ENCODE data around the gene BCL7A.

BCL7A gene

DNA sequence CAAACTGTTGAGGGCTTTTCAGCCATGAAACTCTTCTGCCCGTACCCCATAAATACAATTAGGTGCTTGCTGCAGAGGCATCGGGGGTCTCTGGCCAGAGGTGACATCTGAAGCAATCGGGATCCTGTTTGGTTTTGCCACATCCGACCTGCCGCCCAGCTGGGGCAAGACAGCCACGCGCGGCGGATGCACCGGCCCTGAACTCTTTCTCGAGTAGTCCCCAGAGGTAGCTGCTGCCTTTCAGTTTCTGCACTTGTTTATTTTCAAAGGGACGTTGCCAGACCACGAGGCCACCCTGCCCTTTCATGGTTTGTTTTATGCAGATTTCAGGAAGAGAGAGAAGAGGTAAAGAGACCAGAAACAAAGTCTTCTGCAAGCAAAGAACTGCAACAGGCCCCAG is 46.3 kb downstream of the BCL7A start:
- H3K4me3 ChIP-seq (ENCODE audit: low read depth, low read length): no peak overlapping the region
- TF ChIP-seq, protein P1, sequence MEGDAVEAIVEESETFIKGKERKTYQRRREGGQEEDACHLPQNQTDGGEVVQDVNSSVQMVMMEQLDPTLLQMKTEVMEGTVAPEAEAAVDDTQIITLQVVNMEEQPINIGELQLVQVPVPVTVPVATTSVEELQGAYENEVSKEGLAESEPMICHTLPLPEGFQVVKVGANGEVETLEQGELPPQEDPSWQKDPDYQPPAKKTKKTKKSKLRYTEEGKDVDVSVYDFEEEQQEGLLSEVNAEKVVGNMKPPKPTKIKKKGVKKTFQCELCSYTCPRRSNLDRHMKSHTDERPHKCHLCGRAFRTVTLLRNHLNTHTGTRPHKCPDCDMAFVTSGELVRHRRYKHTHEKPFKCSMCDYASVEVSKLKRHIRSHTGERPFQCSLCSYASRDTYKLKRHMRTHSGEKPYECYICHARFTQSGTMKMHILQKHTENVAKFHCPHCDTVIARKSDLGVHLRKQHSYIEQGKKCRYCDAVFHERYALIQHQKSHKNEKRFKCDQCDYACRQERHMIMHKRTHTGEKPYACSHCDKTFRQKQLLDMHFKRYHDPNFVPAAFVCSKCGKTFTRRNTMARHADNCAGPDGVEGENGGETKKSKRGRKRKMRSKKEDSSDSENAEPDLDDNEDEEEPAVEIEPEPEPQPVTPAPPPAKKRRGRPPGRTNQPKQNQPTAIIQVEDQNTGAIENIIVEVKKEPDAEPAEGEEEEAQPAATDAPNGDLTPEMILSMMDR (IDR thresholded peaks at IDR 0.05; ENCODE audit: control insufficient read depth, extremely low read depth, insufficient read depth): no peak
- DNase-seq (ENCODE audit: low read depth): no peak

GRCh38 chr12:122072031-122072970 is 50.6 kb downstream of the BCL7A start:
- TF ChIP-seq, protein P1 (IDR thresholded peaks at IDR 0.05; ENCODE audit: control insufficient read depth, extremely low read depth, insufficient read depth): no peak
- no peak overlapping the region for H3K4me3 ChIP-seq (ENCODE audit: low read depth, low read length)
- DNase-seq (ENCODE audit: low read depth): peak; percentile 98

GRCh38 chr12:122073815-122074214 is 52.1 kb downstream of the BCL7A start:
- no peak overlapping the region for H3K4me3 ChIP-seq (ENCODE audit: low read depth, low read length)
- TF ChIP-seq, protein P1 (IDR thresholded peaks at IDR 0.05; ENCODE audit: control insufficient read depth, extremely low read depth, insufficient read depth): no peak
- no peak for DNase-seq (ENCODE audit: low read depth)

- DNase-seq (ENCODE audit: low read depth): no peak
- TF ChIP-seq, protein P1 (IDR thresholded peaks at IDR 0.05; ENCODE audit: control insufficient read depth, extremely low read depth, insufficient read depth): no peak
- H3K4me3 ChIP-seq (ENCODE audit: low read depth, low read length): no peak overlapping the region
These were observed 55.2 kb downstream of the BCL7A start for GRCh38 chr12:122076743-122077495.

- peak within 1 kb of the TSS; percentile 77 for H3K4me3 ChIP-seq (ENCODE audit: low read depth, low read length)
- no peak for DNase-seq (ENCODE audit: low read depth)
- TF ChIP-seq, protein P1 (IDR thresholded peaks at IDR 0.05; ENCODE audit: control insufficient read depth, extremely low read depth, insufficient read depth): no peak
These were observed 56.7 kb downstream of the BCL7A start, which contains the start of gene MLXIP for GRCh38 chr12:122078141-122079032. TSS of gene MLXIP (plus strand) at chr12:122078756. CDS start at chr12:122078854, 98 bp downstream.

- no peak for DNase-seq (ENCODE audit: low read depth)
- TF ChIP-seq, protein P1 (IDR thresholded peaks at IDR 0.05; ENCODE audit: control insufficient read depth, extremely low read depth, insufficient read depth): no peak
- peak overlapping the region; percentile 77 for H3K4me3 ChIP-seq (ENCODE audit: low read depth, low read length)
These were observed 57.4 kb downstream of the BCL7A start for GRCh38 chr12:122079033-122079531.
